ENCODE data around the gene PSMB2.

DNA sequence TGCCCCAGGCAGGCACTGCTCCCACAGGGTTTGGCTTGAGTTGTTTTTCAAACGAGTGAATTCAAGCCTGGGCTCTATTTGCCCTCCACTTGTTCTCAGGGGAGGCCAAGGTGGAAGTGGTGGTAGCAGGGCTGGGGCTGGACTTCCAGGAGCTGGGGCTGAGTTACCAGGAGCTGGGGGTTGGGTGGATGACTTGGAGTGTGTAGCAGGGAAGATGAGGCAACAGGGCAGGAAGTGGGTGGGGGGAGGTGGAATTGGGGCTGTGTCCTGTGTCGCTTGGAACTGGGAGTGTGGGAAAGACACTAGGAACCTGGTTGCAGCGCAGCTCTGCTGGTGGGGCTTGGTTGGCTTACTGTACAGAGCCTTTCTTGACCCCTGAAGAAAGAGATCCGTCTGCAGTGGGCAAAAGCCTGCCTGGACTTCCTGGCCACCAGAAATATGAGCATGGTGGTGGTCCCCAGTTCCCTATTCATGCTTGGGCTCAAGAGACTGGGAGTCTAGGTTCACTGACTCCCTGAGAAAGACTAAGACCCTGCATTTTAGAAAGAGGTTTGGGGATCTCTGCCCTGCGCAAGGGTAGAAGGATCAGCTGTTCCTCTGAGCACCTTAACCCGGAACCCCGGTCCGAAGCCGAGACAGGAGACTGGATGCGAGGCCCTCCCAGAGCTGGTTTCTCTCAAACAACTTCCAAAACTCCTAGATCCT lies 65.1 kb downstream of the PSMB2 start:
- TF ChIP-seq, protein P1, sequence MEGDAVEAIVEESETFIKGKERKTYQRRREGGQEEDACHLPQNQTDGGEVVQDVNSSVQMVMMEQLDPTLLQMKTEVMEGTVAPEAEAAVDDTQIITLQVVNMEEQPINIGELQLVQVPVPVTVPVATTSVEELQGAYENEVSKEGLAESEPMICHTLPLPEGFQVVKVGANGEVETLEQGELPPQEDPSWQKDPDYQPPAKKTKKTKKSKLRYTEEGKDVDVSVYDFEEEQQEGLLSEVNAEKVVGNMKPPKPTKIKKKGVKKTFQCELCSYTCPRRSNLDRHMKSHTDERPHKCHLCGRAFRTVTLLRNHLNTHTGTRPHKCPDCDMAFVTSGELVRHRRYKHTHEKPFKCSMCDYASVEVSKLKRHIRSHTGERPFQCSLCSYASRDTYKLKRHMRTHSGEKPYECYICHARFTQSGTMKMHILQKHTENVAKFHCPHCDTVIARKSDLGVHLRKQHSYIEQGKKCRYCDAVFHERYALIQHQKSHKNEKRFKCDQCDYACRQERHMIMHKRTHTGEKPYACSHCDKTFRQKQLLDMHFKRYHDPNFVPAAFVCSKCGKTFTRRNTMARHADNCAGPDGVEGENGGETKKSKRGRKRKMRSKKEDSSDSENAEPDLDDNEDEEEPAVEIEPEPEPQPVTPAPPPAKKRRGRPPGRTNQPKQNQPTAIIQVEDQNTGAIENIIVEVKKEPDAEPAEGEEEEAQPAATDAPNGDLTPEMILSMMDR (IDR thresholded peaks at IDR 0.05) = no peak
- no peak for TF ChIP-seq POLR2A (IDR thresholded peaks at IDR 0.05)

Measured in ovary (tissue), 3 donors.